Astrocyte (in vitro differentiated cells and primary cell): ENCODE data around the gene CHFR. TPM values are rescaled to one million over a fixed set of nuclear protein-coding genes. Genes with fewer than 3 reads are reported as not detected.
"Not testable (repeated sequence)": the region's sequence is repeated elsewhere in the genome, so short reads cannot be mapped to it uniquely, and the experiment has no call there.

Experiments
- DNase-seq: peaks from one replicate; pipeline ENCODE4 v3.0.0-alpha.2; 2010; ENCODE audit warnings: low read depth
- FAIRE-seq: peaks from 2 replicates; lab custom pipeline; 2011; peaks lifted over from hg19 to GRCh38; lab: Jason Lieb, UNC
- H2AFZ ChIP-seq: 2 replicates; pipeline ENCODE4 v1.6.0; 2012; ENCODE audit warnings: low read depth, low read length, inconsistent platforms
- H3K27ac ChIP-seq: 2 replicates; pipeline ENCODE4 v1.5.1; 2011; ENCODE audit warnings: low read depth, low read length, inconsistent platforms
- H3K27me3 ChIP-seq: 2 replicates; pipeline ENCODE4 v1.6.0; 2011; ENCODE audit warnings: low read length, inconsistent platforms; ENCODE audit not compliant: insufficient read depth
- H3K36me3 ChIP-seq: 2 replicates; pipeline ENCODE4 v1.5.1; 2011; ENCODE audit warnings: low read length, inconsistent platforms; ENCODE audit not compliant: insufficient read depth
- H3K4me1 ChIP-seq: 2 replicates; pipeline ENCODE4 v1.5.1; 2011; ENCODE audit warnings: low read length, inconsistent platforms; ENCODE audit not compliant: insufficient read depth
- H3K4me2 ChIP-seq: 2 replicates; pipeline ENCODE4 v1.6.0; 2012; ENCODE audit warnings: low read length, inconsistent platforms
- H3K4me3 ChIP-seq: 2 replicates; pipeline ENCODE4 v1.5.1; 2011; ENCODE audit warnings: low read depth, mild to moderate bottlenecking, low read length, inconsistent platforms; ENCODE audit not compliant: insufficient read depth
- H3K79me2 ChIP-seq: 2 replicates; pipeline ENCODE4 v1.6.0; 2012; ENCODE audit warnings: mild to moderate bottlenecking, low read length, inconsistent platforms; ENCODE audit not compliant: insufficient read depth
- H3K9ac ChIP-seq: 2 replicates; pipeline ENCODE4 v1.6.0; 2012; ENCODE audit warnings: mild to moderate bottlenecking, low read length, inconsistent platforms
- H3K9me3 ChIP-seq: 2 replicates; pipeline ENCODE4 v1.5.1; 2012; ENCODE audit warnings: low read depth, mild to moderate bottlenecking, low read length, inconsistent platforms; ENCODE audit not compliant: insufficient read depth
- H4K20me1 ChIP-seq: 2 replicates; pipeline ENCODE4 v1.6.0; 2012; ENCODE audit warnings: low read length, inconsistent platforms; ENCODE audit not compliant: insufficient read depth
- H3K27ac Mint-ChIP-seq: one replicate; pipeline ENCODE4 v1.8.0; 2021; ENCODE audit warnings: mild to moderate bottlenecking, mixed read lengths; ENCODE audit not compliant: unreplicated experiment
- H3K27me3 Mint-ChIP-seq: one replicate; pipeline ENCODE4 v1.8.0; 2021; ENCODE audit warnings: low read depth, mixed read lengths; ENCODE audit not compliant: unreplicated experiment
- H3K36me3 Mint-ChIP-seq: one replicate; pipeline ENCODE4 v1.8.0; 2021; ENCODE audit warnings: low read depth, mixed read lengths; ENCODE audit not compliant: unreplicated experiment
- H3K4me1 Mint-ChIP-seq: one replicate; pipeline ENCODE4 v1.8.0; 2021; ENCODE audit warnings: low read depth, mixed read lengths; ENCODE audit not compliant: unreplicated experiment
- H3K4me3 Mint-ChIP-seq: one replicate; pipeline ENCODE4 v1.8.0; 2021; ENCODE audit warnings: mild to moderate bottlenecking, moderate library complexity, mixed read lengths; ENCODE audit not compliant: unreplicated experiment
- H3K9me3 Mint-ChIP-seq: one replicate; pipeline ENCODE4 v1.8.0; 2021; ENCODE audit warnings: mild to moderate bottlenecking, mixed read lengths; ENCODE audit not compliant: unreplicated experiment
- CTCF ChIP-seq: IDR thresholded peaks from 2 replicates; pipeline ENCODE4 v1.5.1; 2011; ENCODE audit warnings: low read depth, mild to moderate bottlenecking, inconsistent platforms, low read length, moderate library complexity; ENCODE audit not compliant: insufficient read depth
- EZH2 ChIP-seq: IDR thresholded peaks from 2 replicates; pipeline ENCODE4 v1.6.1; 2012; ENCODE audit warnings: mild to moderate bottlenecking, low read length, inconsistent platforms; ENCODE audit not compliant: insufficient read depth
- total RNA-seq: library from RNA; stranded (reverse); gene quantifications from 2 replicates; pipeline ENCODE4 v1.2.1, GENCODE V29; 2021

The CHFR gene
- total RNA-seq, 1 donor from 2014 or later, result 66.6 TPM

- Histone ChIP-seq H3K4me3 (no peak overlapping the region), H3K27ac (no peak overlapping the region), H3K4me2 (no peak overlapping the region), H3K9ac (no peak overlapping the region), H2AFZ (no peak overlapping the region), H3K9me3 (no peaks in the 10 kb centered on the region), H3K27me3 (no peaks in the 10 kb centered on the region), H4K20me1 (peaks cover 83% of the 10 kb centered on the region), H3K36me3 (peaks cover 61% of the 10 kb centered on the region), H3K4me1 (no peaks in the 10 kb centered on the region), H3K79me2 (peaks cover 63% of the 10 kb centered on the region)
- peaks cover 12% of the 10 kb centered on the region for H3K36me3 Mint-ChIP-seq
- no peak for FAIRE-seq
- H3K4me1 Mint-ChIP-seq, result no peaks in the 10 kb centered on the region
- H3K9me3 Mint-ChIP-seq, result no peaks in the 10 kb centered on the region
- TF ChIP-seq EZH2 (no peak), CTCF (no peak)
- H3K4me3 Mint-ChIP-seq, result no peak overlapping the region
- no peak for DNase-seq
- H3K27ac Mint-ChIP-seq, result no peak overlapping the region
- no peaks in the 10 kb centered on the region for H3K27me3 Mint-ChIP-seq
Measured at GRCh38 chr12:132797820-132798570, 89.4 kb downstream of the CHFR start.

GRCh38 chr12:132795847-132796246 lies 91.6 kb downstream of the CHFR start:
- Histone ChIP-seq H3K27ac (no peak overlapping the region), H2AFZ (no peak overlapping the region), H3K9ac (no peak overlapping the region), H3K27me3 (no peaks in the 10 kb centered on the region), H3K36me3 (peaks cover 56% of the 10 kb centered on the region), H3K9me3 (no peaks in the 10 kb centered on the region), H3K4me3 (no peak overlapping the region), H3K4me2 (no peak overlapping the region), H3K79me2 (peaks cover 60% of the 10 kb centered on the region), H4K20me1 (peaks cover 88% of the 10 kb centered on the region), H3K4me1 (no peaks in the 10 kb centered on the region)
- Mint-ChIP-seq H3K4me1 (no peaks in the 10 kb centered on the region), H3K36me3 (peaks cover 18% of the 10 kb centered on the region), H3K9me3 (no peaks in the 10 kb centered on the region), H3K4me3 (no peak overlapping the region), H3K27me3 (no peaks in the 10 kb centered on the region), H3K27ac (no peak overlapping the region)
- DNase-seq, result no peak
- TF ChIP-seq CTCF (no peak), EZH2 (no peak)
- no peak for FAIRE-seq

GRCh38 chr12:132791940-132792339 lies 95.5 kb downstream of the CHFR start:
- not testable (repeated sequence) for H3K27me3 ChIP-seq, H3K4me2 ChIP-seq, FAIRE-seq, H3K4me1 Mint-ChIP-seq, H3K9me3 ChIP-seq, H3K9me3 Mint-ChIP-seq, H3K27ac Mint-ChIP-seq, H3K9ac ChIP-seq, DNase-seq, H3K4me3 ChIP-seq, H3K4me1 ChIP-seq, H3K4me3 Mint-ChIP-seq, H2AFZ ChIP-seq, H3K27me3 Mint-ChIP-seq, H3K27ac ChIP-seq
- peaks cover 27% of the 10 kb centered on the region for H3K36me3 Mint-ChIP-seq
- Histone ChIP-seq H3K36me3 (peaks cover 36% of the 10 kb centered on the region), H4K20me1 (peaks cover 83% of the 10 kb centered on the region), H3K79me2 (peaks cover 56% of the 10 kb centered on the region)
